Lower leg skin (tissue), 4 donors: ENCODE results near the gene OR2T34. TPM values are rescaled to one million over a fixed set of nuclear protein-coding genes. Genes with fewer than 3 reads are reported as not detected.
"Not testable (repeated sequence)": the region's sequence is repeated elsewhere in the genome, so short reads cannot be mapped to it uniquely, and the experiment has no call there.

Experiments used
- DNase-seq, 2 donors: peaks; one replicate each; pipeline ENCODE4 v3.0.0-alpha.2; 2019; ENCODE audit warnings: low spot score in 2 of 2
- H3K4me3 ChIP-seq: fragments of 200-600 bp; sonication (generic); 2 replicates; pipeline ENCODE4 v1.5.1; 2017; ENCODE audit warnings: mild to moderate bottlenecking, low read depth; ENCODE audit not compliant: poor library complexity, severe bottlenecking
- POLR2A ChIP-seq, 2 donors: fragments of 450-650 bp; IDR thresholded peaks; one replicate each; pipeline ENCODE4 v1.6.1; 2016 to 2017; ENCODE audit warnings: antibody characterized with exemption in 2 of 2, mild to moderate bottlenecking in 1 of 2, moderate library complexity in 1 of 2
- WGBS, 2 donors: methylation state at CpG; one replicate each; pipeline ENCODE4 v1.1.5; 2018; 5-methylcytosine and 5-hydroxymethylcytosine counted together
- intact Hi-C: fragments of 100-400 bp; cut with DNase I; formaldehyde crosslinking; loops from one replicate; pipeline ENCODE4 v1.15.0; 2023; ENCODE audit warnings: low total_unique reads
- total RNA-seq, 4 donors: library from RNA; depleted of rRNA; stranded (reverse); fragments of >200 nt; gene quantifications; one replicate each; pipeline ENCODE4 v1.1.0, GENCODE V29; 2016
- TF ChIP-seq, protein P1 (sequence below), 3 donors: fragments of 450-650 bp; IDR thresholded peaks; one replicate each; pipeline ENCODE4 v1.5.1; 2016; ENCODE audit warnings: antibody characterized with exemption in 3 of 3, mild to moderate bottlenecking in 3 of 3, moderate library complexity in 2 of 3

OR2T34 gene, protein sequence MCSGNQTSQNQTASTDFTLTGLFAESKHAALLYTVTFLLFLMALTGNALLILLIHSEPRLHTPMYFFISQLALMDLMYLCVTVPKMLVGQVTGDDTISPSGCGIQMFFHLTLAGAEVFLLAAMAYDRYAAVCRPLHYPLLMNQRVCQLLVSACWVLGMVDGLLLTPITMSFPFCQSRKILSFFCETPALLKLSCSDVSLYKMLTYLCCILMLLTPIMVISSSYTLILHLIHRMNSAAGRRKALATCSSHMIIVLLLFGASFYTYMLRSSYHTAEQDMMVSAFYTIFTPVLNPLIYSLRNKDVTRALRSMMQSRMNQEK
- not detected for total RNA-seq

DNA sequence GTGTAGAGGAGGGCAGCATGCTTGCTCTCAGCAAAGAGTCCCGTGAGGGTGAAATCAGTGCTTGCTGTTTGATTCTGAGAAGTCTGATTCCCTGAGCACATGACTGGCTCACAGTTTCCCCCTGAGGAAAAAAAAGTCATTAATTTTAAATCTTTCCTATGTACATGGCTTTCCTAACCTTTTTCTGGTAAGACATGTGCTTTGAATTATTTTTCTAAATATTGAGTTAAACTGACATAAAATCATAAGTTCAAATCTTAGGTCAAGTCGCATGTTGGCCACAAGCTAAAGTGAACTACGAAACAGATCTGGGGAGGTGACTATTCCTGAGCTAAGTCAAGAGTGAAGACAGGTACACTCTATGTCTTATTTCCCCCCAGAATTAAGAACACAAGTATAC is at the start of gene OR2T34:
Gene OR2T34, minus strand, starts transcription at position 101 of the 400 bp plus-strand sequence. Its CDS starts 0 bp downstream, at position 101.
- intact Hi-C loops, H3K4me3 ChIP-seq, DNase-seq: not testable (repeated sequence)
- WGBS, 2 donors, result 75 to 91% methylated on average over 3 of the region's 3 CpGs

DNA sequence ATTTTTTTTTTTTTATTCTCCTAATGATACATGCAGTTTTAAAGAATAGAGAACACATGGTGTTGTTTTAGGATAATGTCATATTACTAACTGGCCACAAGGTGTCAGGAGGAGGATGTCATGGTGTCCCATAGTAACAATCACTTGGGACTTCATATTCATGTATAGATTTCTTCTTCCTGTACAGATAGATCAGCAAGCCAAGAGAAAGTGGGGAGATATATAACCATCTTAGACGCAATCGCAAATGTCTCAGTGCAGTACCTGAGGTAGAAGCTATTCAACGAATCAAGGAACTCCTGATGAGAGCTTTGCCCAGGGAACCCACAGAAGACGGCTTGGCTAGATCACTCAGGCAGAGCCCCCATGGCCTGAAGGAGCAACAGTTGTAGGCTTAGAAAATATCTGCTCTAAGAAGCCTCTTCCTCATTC is 48.0 kb upstream of the OR2T34 start:
- WGBS, 2 donors, result 59 to 67% methylated on average over 4 of the region's 4 CpGs
- intact Hi-C loops, result loop anchor here (5.0 kb wide), 1 partner anchor 185 kb away; no protein-coding TSS in a partner anchor
- no peak overlapping the region for H3K4me3 ChIP-seq
- DNase-seq, result no peak
- TF ChIP-seq, protein P1, sequence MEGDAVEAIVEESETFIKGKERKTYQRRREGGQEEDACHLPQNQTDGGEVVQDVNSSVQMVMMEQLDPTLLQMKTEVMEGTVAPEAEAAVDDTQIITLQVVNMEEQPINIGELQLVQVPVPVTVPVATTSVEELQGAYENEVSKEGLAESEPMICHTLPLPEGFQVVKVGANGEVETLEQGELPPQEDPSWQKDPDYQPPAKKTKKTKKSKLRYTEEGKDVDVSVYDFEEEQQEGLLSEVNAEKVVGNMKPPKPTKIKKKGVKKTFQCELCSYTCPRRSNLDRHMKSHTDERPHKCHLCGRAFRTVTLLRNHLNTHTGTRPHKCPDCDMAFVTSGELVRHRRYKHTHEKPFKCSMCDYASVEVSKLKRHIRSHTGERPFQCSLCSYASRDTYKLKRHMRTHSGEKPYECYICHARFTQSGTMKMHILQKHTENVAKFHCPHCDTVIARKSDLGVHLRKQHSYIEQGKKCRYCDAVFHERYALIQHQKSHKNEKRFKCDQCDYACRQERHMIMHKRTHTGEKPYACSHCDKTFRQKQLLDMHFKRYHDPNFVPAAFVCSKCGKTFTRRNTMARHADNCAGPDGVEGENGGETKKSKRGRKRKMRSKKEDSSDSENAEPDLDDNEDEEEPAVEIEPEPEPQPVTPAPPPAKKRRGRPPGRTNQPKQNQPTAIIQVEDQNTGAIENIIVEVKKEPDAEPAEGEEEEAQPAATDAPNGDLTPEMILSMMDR (IDR thresholded peaks at IDR 0.05), result no peak
- TF ChIP-seq POLR2A (IDR thresholded peaks at IDR 0.05), result no peak

DNA sequence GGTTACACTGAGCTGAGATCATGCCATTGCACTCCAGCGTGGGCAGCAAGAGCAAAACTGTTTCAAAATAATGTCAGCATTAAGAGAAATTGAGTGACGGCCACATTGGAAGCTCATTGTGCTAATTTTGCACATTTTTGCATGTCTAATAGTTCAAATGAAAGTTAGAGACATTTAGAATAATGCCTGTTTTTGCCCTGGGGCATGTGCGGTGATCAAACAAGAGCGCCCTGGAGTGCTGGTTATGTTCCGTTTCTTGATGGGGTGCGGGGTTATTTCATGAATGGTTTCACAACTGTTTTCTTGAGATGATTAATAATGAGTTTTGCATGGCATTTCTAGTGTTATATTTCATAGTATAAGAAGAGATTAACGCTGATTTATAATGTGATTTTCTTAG is 47.2 kb upstream of the OR2T34 start:
- H3K4me3 ChIP-seq, result no peak overlapping the region
- TF ChIP-seq, protein P1 (IDR thresholded peaks at IDR 0.05), result no peak
- no peak for TF ChIP-seq POLR2A (IDR thresholded peaks at IDR 0.05)
- DNase-seq, result no peak
- WGBS, 2 donors, result 67 to 71% methylated on average over 7 of the region's 7 CpGs
- intact Hi-C loops, result loop anchor here (5.0 kb wide), 1 partner anchor 186 kb away; no protein-coding TSS in a partner anchor

DNA sequence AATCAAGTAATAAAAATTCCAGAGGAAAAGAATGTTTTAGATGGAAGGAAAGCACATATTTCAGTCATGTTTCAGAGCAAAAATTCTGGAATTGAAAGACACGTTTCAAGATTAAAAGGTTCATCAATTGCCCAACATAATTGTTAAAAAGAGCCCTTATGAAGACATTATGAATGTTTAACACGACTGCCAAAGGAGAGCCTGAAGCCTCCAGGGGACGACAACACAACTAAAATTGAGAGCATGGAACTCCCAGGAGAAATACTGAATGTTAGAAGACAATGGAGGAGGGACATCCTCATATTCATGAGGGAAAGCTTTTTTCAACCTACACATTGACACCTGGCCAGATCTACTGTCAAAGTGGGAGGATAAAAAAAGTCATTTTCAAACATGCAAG is 44.3 kb upstream of the OR2T34 start:
- intact Hi-C loops, result no loop called here
- no peak for DNase-seq
- 3% methylated on average over 3 of the region's 3 CpGs for WGBS, 2 donors
- H3K4me3 ChIP-seq, result no peak overlapping the region
- TF ChIP-seq, protein P1 (IDR thresholded peaks at IDR 0.05), result no peak
- TF ChIP-seq POLR2A (IDR thresholded peaks at IDR 0.05), result no peak

DNA sequence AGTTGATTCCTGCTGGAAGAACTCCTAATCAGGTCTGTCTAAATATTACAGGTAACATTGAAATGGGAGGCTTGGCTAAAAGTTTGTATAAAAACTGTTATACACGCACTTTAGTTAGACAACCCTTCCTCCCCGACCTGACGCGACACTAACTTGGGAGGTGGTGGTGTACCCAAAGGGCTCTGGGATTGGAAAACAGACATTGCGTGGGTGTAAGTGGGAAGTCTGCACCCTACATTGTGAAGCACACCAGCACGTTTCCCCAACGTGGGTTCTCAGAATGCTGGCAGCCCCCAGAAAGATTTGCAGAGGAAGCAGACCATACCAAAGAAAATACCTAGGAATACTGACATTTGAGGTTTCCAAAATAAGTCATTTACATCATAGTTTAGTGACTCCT is 43.6 kb upstream of the OR2T34 start:
- TF ChIP-seq, protein P1 (IDR thresholded peaks at IDR 0.05), result no peak
- no peak for TF ChIP-seq POLR2A (IDR thresholded peaks at IDR 0.05)
- 67 to 70% methylated on average over 7 of the region's 7 CpGs for WGBS, 2 donors
- no peak overlapping the region for H3K4me3 ChIP-seq
- intact Hi-C loops, result no loop called here
- no peak for DNase-seq

DNA sequence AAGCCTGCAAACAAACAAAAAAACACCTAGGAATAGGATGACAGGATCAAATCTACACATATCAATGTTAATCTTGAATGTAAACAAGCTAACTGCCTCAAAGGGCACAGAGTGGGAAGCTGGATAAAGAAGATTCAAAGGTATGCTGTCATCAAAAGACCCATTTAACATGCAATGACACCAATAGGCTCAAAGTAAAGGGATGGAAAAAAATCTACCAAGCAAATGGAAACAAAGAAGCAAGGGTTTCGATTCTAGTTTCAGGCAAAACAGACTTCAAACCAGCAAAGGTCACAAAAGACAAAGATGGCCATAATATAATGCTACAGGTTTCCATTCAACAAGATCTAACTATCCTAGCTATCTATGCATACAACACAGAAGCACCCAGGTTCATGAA is 39.2 kb upstream of the OR2T34 start:
- TF ChIP-seq, protein P1 (IDR thresholded peaks at IDR 0.05), result no peak
- TF ChIP-seq POLR2A (IDR thresholded peaks at IDR 0.05), result no peak
- DNase-seq, result no peak
- H3K4me3 ChIP-seq, result no peak overlapping the region
- intact Hi-C loops, result no loop called here
- 61 to 73% methylated on average over 1 of the region's 1 CpG for WGBS, 2 donors
